HEK293 (cell line): ENCODE data around the gene KIRREL3.

Experiments
- HOXA7 ChIP-seq: sonication (generic); formaldehyde crosslinking; IDR thresholded peaks from 2 replicates; pipeline ENCODE4 v1.8.1; 2022; ENCODE audit warnings: missing genetic modification reagents, borderline replicate concordance
- SETDB1 ChIP-seq: IDR thresholded peaks from one replicate; pipeline ENCODE4 v1.6.1; 2017; ENCODE audit warnings: mild to moderate bottlenecking, low read length, moderate library complexity, mixed read lengths; ENCODE audit not compliant: insufficient read length
- ZNF501 ChIP-seq: fragments of 450-650 bp; formaldehyde crosslinking; IDR thresholded peaks from 2 replicates; pipeline ENCODE4 v1.5.1; 2016; ENCODE audit warnings: missing biosample characterization, missing genetic modification characterization
- ZNF510 ChIP-seq: fragments of 450-650 bp; formaldehyde crosslinking; IDR thresholded peaks from 2 replicates; pipeline ENCODE4 v1.5.1; 2018; ENCODE audit warnings: mild to moderate bottlenecking, missing genetic modification characterization, missing biosample characterization; ENCODE audit not compliant: insufficient replicate concordance
- TF ChIP-seq, protein P1 (sequence below): fragments of 450-650 bp; formaldehyde crosslinking; IDR thresholded peaks from 2 replicates; pipeline ENCODE4 v1.5.1; 2016; ENCODE audit warnings: missing biosample characterization, missing genetic modification characterization, low read depth
- TF ChIP-seq, protein P2 (sequence below): fragments of 450-650 bp; formaldehyde crosslinking; IDR thresholded peaks from 2 replicates; pipeline ENCODE4 v1.5.1; 2016; ENCODE audit warnings: missing biosample characterization, missing genetic modification characterization

DNA sequence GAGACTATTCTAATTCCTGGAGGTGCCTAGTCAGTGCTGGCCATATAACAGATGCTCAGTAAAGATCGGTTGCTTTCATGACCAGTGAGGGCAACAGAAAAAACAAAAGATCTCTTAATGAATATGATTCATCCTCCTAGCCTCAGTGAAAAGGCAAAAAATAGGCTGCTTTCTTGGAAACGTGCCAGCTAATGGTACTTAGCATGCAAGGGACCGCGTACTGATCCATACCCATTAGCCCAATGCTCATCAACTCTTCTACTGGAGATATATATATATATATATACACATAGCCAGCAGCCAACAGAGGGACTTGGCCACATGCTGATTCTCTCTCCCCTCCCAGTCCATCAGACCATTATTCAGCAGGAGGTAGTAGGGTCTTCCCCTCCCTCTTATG, 320.4 kb downstream of the KIRREL3 start:
- TF ChIP-seq, protein P1, sequence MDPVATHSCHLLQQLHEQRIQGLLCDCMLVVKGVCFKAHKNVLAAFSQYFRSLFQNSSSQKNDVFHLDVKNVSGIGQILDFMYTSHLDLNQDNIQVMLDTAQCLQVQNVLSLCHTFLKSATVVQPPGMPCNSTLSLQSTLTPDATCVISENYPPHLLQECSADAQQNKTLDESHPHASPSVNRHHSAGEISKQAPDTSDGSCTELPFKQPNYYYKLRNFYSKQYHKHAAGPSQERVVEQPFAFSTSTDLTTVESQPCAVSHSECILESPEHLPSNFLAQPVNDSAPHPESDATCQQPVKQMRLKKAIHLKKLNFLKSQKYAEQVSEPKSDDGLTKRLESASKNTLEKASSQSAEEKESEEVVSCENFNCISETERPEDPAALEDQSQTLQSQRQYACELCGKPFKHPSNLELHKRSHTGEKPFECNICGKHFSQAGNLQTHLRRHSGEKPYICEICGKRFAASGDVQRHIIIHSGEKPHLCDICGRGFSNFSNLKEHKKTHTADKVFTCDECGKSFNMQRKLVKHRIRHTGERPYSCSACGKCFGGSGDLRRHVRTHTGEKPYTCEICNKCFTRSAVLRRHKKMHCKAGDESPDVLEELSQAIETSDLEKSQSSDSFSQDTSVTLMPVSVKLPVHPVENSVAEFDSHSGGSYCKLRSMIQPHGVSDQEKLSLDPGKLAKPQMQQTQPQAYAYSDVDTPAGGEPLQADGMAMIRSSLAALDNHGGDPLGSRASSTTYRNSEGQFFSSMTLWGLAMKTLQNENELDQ, result no peak
- TF ChIP-seq HOXA7 (CRISPR knock-in tag) (no peak), SETDB1 (no peak), ZNF510 (tag by site-specific recombination) (no peak), ZNF501 (no peak)
- TF ChIP-seq, protein P2, sequence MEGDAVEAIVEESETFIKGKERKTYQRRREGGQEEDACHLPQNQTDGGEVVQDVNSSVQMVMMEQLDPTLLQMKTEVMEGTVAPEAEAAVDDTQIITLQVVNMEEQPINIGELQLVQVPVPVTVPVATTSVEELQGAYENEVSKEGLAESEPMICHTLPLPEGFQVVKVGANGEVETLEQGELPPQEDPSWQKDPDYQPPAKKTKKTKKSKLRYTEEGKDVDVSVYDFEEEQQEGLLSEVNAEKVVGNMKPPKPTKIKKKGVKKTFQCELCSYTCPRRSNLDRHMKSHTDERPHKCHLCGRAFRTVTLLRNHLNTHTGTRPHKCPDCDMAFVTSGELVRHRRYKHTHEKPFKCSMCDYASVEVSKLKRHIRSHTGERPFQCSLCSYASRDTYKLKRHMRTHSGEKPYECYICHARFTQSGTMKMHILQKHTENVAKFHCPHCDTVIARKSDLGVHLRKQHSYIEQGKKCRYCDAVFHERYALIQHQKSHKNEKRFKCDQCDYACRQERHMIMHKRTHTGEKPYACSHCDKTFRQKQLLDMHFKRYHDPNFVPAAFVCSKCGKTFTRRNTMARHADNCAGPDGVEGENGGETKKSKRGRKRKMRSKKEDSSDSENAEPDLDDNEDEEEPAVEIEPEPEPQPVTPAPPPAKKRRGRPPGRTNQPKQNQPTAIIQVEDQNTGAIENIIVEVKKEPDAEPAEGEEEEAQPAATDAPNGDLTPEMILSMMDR (tag by site-specific recombination), result no peak
